ENCODE results near the gene ZNF460. TPM values are rescaled to one million over a fixed set of nuclear protein-coding genes. Genes with fewer than 3 reads are reported as not detected.
A peak's percentile ranks its signal among the peaks of the same experiment; 100 is the strongest.
"Not testable (repeated sequence)": the region's sequence is repeated elsewhere in the genome, so short reads cannot be mapped to it uniquely, and the experiment has no call there.

The ZNF460 gene
- total RNA-seq, 1 donor from 2014 or later, result 101 TPM

GRCh38 chr19:57276430-57276829 is 3.9 kb upstream of the ZNF460 start:
- Histone ChIP-seq H3K36me3 (ENCODE audit: control insufficient read depth in 3 of 3, insufficient read depth in 3 of 3, low read length in 3 of 3) (peaks cover 3 to 12% (median 9%) of the 10 kb centered on the region in 3 donors), H3K27ac (ENCODE audit: low read depth, low read length) (no peak overlapping the region), H3K4me3 (ENCODE audit: low read length in 3 of 3) (no peak overlapping the region), H3K9me3 (ENCODE audit: control insufficient read depth in 3 of 3, low read length in 3 of 3) (no peaks in the 10 kb centered on the region), H3K27me3 (ENCODE audit: control insufficient read depth in 3 of 3, insufficient read depth in 3 of 3, low read length in 3 of 3) (no peaks in the 10 kb centered on the region), H3K9ac (ENCODE audit: low read depth in 1 of 3, low read length in 3 of 3) (no peak overlapping the region), H3K4me1 (ENCODE audit: control insufficient read depth in 3 of 3, insufficient read depth in 3 of 3, low read length in 3 of 3) (peaks cover 4 to 12% (median 6%) of the 10 kb centered on the region in 3 donors)

GRCh38 chr19:57278481-57278880 is 1.8 kb upstream of the ZNF460 start:
- H3K9me3 ChIP-seq (ENCODE audit: control insufficient read depth in 3 of 3, low read length in 3 of 3); H3K4me3 ChIP-seq (ENCODE audit: low read length in 3 of 3); H3K9ac ChIP-seq (ENCODE audit: low read depth in 1 of 3, low read length in 3 of 3); H3K27me3 ChIP-seq (ENCODE audit: control insufficient read depth in 3 of 3, insufficient read depth in 3 of 3, low read length in 3 of 3); H3K27ac ChIP-seq (ENCODE audit: low read depth, low read length): not testable (repeated sequence)
- Histone ChIP-seq H3K4me1 (ENCODE audit: control insufficient read depth in 3 of 3, insufficient read depth in 3 of 3, low read length in 3 of 3) (peaks cover 19 to 30% (median 25%) of the 10 kb centered on the region in 3 donors), H3K36me3 (ENCODE audit: control insufficient read depth in 3 of 3, insufficient read depth in 3 of 3, low read length in 3 of 3) (peaks cover 3 to 14% (median 7%) of the 10 kb centered on the region in 3 donors)

DNA sequence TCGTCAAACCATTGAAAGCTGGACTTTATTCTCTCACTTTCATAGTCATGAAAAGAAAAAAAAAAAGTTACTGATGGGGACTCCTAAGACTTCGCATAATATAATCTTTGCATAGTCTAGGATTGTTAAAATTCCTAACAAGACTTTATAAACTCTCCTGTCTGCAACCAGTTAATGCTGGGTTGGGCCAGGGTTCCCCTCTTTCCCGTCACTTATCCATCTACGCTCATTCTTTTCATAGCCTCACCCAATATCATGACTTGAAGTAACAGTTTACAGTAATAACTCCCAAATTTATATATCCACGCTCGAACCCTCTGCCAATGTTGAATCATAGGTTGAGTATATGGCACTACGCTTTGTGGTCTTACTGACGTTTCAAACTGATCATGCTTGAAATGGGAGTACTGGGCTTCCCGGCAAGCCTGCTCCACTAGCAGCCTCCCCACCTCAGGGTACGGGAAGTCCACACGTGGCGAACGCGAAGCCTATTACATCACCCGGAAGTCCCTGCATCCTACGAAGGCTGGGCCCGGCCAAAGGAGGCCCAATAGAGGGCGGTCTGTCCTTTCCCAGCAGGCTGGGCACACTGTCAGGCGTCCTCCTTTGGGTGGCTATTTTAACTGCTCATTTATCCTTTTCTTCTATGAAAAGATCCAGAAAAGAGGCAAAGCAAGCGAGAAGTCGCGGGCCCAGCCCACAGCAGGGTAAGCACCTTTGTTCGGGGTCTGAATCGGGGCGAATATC is 694 bp upstream of the ZNF460 start:
- Histone ChIP-seq H3K4me1 (ENCODE audit: control insufficient read depth in 3 of 3, insufficient read depth in 3 of 3, low read length in 3 of 3) (peaks cover 27 to 38% (median 35%) of the 10 kb centered on the region in 3 donors), H3K27me3 (ENCODE audit: control insufficient read depth in 3 of 3, insufficient read depth in 3 of 3, low read length in 3 of 3) (no peaks in the 10 kb centered on the region), H3K9me3 (ENCODE audit: control insufficient read depth in 3 of 3, low read length in 3 of 3) (no peaks in the 10 kb centered on the region), H3K27ac (ENCODE audit: low read depth, low read length) (peak overlapping the region; percentile 96), H3K36me3 (ENCODE audit: control insufficient read depth in 3 of 3, insufficient read depth in 3 of 3, low read length in 3 of 3) (peaks cover 10 to 16% (median 13%) of the 10 kb centered on the region in 3 donors), H3K4me3 (ENCODE audit: low read length in 3 of 3) (peak overlapping the region; percentile 88 to 99 (median 97)), H3K9ac (ENCODE audit: low read depth in 1 of 3, low read length in 3 of 3) (peak overlapping the region; percentile 99 to 100 (median 100))

- Histone ChIP-seq H3K4me3 (ENCODE audit: low read length in 3 of 3) (peak overlapping the region; percentile 88 to 99 (median 97)), H3K27ac (ENCODE audit: low read depth, low read length) (peak overlapping the region; percentile 96), H3K9me3 (ENCODE audit: control insufficient read depth in 3 of 3, low read length in 3 of 3) (no peaks in the 10 kb centered on the region), H3K27me3 (ENCODE audit: control insufficient read depth in 3 of 3, insufficient read depth in 3 of 3, low read length in 3 of 3) (no peaks in the 10 kb centered on the region), H3K9ac (ENCODE audit: low read depth in 1 of 3, low read length in 3 of 3) (peak overlapping the region; percentile 99 to 100 (median 100)), H3K4me1 (ENCODE audit: control insufficient read depth in 3 of 3, insufficient read depth in 3 of 3, low read length in 3 of 3) (peaks cover 27 to 38% (median 35%) of the 10 kb centered on the region in 3 donors), H3K36me3 (ENCODE audit: control insufficient read depth in 3 of 3, insufficient read depth in 3 of 3, low read length in 3 of 3) (peaks cover 23 to 27% (median 27%) of the 10 kb centered on the region in 3 donors)
Observed at GRCh38 chr19:57280962-57281400, 696 bp downstream of the ZNF460 start.

DNA sequence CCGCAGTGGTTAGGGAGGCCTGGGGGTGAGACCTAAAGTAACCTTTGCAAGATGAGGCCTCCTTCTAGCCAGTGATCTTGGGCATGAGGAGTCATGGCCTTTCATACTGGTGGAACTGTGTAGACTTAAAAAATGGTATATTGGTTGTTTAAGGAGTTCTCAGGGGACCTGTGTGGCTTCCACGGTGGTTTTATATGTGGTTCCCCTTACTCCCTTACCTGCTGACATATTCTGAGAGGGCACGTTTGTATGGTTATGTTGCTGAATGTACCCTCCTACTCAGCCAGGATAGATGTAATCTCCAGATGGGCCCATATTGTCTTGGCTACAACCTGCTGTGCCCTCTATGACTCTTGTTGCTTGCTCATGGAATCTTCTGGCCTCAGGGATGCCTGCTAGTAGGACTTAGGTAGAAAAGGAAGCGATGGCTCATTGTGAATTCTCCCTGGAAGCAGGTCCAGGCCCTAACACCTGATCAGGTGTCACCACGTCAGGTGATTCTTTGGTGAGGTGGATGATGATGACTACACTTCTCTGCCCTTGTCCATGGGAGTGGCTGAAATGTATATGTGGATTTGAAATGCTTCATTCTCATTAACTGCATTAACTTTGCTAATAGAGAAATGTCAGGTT is 1.8 kb downstream of the ZNF460 start:
- peaks cover 27 to 38% (median 35%) of the 10 kb centered on the region in 3 donors for H3K4me1 ChIP-seq (ENCODE audit: control insufficient read depth in 3 of 3, insufficient read depth in 3 of 3, low read length in 3 of 3)
- peak overlapping the region in 1 of 3 donors; percentile 25 for H3K9ac ChIP-seq (ENCODE audit: low read depth in 1 of 3, low read length in 3 of 3)
- H3K36me3 ChIP-seq (ENCODE audit: control insufficient read depth in 3 of 3, insufficient read depth in 3 of 3, low read length in 3 of 3), result peaks cover 32 to 37% (median 33%) of the 10 kb centered on the region in 3 donors
- H3K9me3 ChIP-seq (ENCODE audit: control insufficient read depth in 3 of 3, low read length in 3 of 3), result no peaks in the 10 kb centered on the region
- no peaks in the 10 kb centered on the region for H3K27me3 ChIP-seq (ENCODE audit: control insufficient read depth in 3 of 3, insufficient read depth in 3 of 3, low read length in 3 of 3)
- no peak overlapping the region for H3K27ac ChIP-seq (ENCODE audit: low read depth, low read length)
- peak overlapping the region; percentile 10 to 44 (median 17) for H3K4me3 ChIP-seq (ENCODE audit: low read length in 3 of 3)

GRCh38 chr19:57288373-57288772 is 8.1 kb downstream of the ZNF460 start:
- Histone ChIP-seq H3K4me1 (ENCODE audit: control insufficient read depth in 3 of 3, insufficient read depth in 3 of 3, low read length in 3 of 3) (peaks cover 7 to 11% (median 9%) of the 10 kb centered on the region in 3 donors), H3K9ac (ENCODE audit: low read depth in 1 of 3, low read length in 3 of 3) (no peak overlapping the region), H3K27me3 (ENCODE audit: control insufficient read depth in 3 of 3, insufficient read depth in 3 of 3, low read length in 3 of 3) (no peaks in the 10 kb centered on the region), H3K4me3 (ENCODE audit: low read length in 3 of 3) (no peak overlapping the region), H3K27ac (ENCODE audit: low read depth, low read length) (no peak overlapping the region), H3K9me3 (ENCODE audit: control insufficient read depth in 3 of 3, low read length in 3 of 3) (peaks cover 0 to 5% (median 4%) of the 10 kb centered on the region in 3 donors), H3K36me3 (ENCODE audit: control insufficient read depth in 3 of 3, insufficient read depth in 3 of 3, low read length in 3 of 3) (peaks cover 62 to 80% (median 80%) of the 10 kb centered on the region in 3 donors)

- H3K9me3 ChIP-seq (ENCODE audit: control insufficient read depth in 3 of 3, low read length in 3 of 3), result peaks cover 0 to 7% (median 4%) of the 10 kb centered on the region in 3 donors
- no peaks in the 10 kb centered on the region for H3K4me1 ChIP-seq (ENCODE audit: control insufficient read depth in 3 of 3, insufficient read depth in 3 of 3, low read length in 3 of 3)
- no peak overlapping the region for H3K4me3 ChIP-seq (ENCODE audit: low read length in 3 of 3)
- H3K27ac ChIP-seq (ENCODE audit: low read depth, low read length), result no peak overlapping the region
- peaks cover 45 to 73% (median 66%) of the 10 kb centered on the region in 3 donors for H3K36me3 ChIP-seq (ENCODE audit: control insufficient read depth in 3 of 3, insufficient read depth in 3 of 3, low read length in 3 of 3)
- H3K27me3 ChIP-seq (ENCODE audit: control insufficient read depth in 3 of 3, insufficient read depth in 3 of 3, low read length in 3 of 3), result no peaks in the 10 kb centered on the region
- H3K9ac ChIP-seq (ENCODE audit: low read depth in 1 of 3, low read length in 3 of 3), result no peak overlapping the region
Observed at GRCh38 chr19:57290970-57291369, 10.7 kb downstream of the ZNF460 start.

- Histone ChIP-seq H3K36me3 (ENCODE audit: control insufficient read depth in 3 of 3, insufficient read depth in 3 of 3, low read length in 3 of 3) (peaks cover 38 to 59% (median 59%) of the 10 kb centered on the region in 3 donors), H3K27me3 (ENCODE audit: control insufficient read depth in 3 of 3, insufficient read depth in 3 of 3, low read length in 3 of 3) (no peaks in the 10 kb centered on the region), H3K27ac (ENCODE audit: low read depth, low read length) (no peak overlapping the region), H3K9me3 (ENCODE audit: control insufficient read depth in 3 of 3, low read length in 3 of 3) (peaks cover 0 to 7% (median 4%) of the 10 kb centered on the region in 3 donors), H3K9ac (ENCODE audit: low read depth in 1 of 3, low read length in 3 of 3) (no peak overlapping the region), H3K4me1 (ENCODE audit: control insufficient read depth in 3 of 3, insufficient read depth in 3 of 3, low read length in 3 of 3) (no peaks in the 10 kb centered on the region), H3K4me3 (ENCODE audit: low read length in 3 of 3) (no peak overlapping the region)
Observed at GRCh38 chr19:57292547-57292946, 12.3 kb downstream of the ZNF460 start.

DNA sequence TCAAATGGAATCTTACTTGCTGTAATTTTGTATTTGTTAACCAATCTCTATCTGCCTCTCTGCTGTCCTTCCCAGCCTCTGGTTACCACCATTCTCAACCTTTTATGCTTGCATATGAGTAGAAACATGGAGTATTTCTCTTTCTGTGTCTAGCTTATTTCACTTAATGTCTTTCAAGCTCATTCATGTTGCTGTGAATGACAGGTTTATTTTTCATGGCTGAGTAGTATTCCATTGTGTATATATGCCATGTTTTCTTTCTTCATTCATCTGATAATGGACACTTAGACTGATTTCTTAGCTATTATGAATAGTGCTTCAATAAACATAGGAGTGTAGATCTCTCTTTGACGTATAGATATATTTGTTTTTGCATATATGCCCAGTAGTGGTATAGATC is 13.4 kb downstream of the ZNF460 start:
- Histone ChIP-seq H3K4me1 (ENCODE audit: control insufficient read depth in 3 of 3, insufficient read depth in 3 of 3, low read length in 3 of 3) (no peaks in the 10 kb centered on the region), H3K27ac (ENCODE audit: low read depth, low read length) (no peak overlapping the region), H3K9ac (ENCODE audit: low read depth in 1 of 3, low read length in 3 of 3) (no peak overlapping the region), H3K4me3 (ENCODE audit: low read length in 3 of 3) (no peak overlapping the region), H3K9me3 (ENCODE audit: control insufficient read depth in 3 of 3, low read length in 3 of 3) (peaks cover 0 to 7% (median 4%) of the 10 kb centered on the region in 3 donors), H3K36me3 (ENCODE audit: control insufficient read depth in 3 of 3, insufficient read depth in 3 of 3, low read length in 3 of 3) (peaks cover 30 to 47% (median 47%) of the 10 kb centered on the region in 3 donors), H3K27me3 (ENCODE audit: control insufficient read depth in 3 of 3, insufficient read depth in 3 of 3, low read length in 3 of 3) (no peaks in the 10 kb centered on the region)

DNA sequence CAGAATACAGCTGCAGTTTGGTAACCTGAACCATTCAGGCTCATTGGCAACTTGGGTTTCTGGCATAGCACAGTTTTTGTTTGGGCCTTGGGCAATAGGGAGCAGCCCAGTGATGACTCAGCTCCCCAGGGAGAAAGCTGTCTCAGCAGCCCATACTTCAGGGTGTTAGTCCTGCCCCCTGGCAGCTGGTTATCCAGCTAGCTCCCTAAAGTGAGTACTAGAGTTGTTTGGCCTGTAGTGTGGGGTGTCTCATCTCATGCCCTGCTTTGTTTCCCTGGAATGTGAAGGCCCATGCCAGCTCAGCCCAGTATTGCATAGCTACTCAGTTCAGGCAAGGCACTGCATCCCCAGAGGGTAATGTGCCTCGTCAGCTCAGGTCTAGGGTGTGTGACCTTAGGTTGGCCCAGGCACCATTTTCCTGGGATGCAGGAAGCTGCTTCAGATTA is 21.8 kb downstream of the ZNF460 start:
- peaks cover 2 to 4% (median 3%) of the 10 kb centered on the region in 3 donors for H3K36me3 ChIP-seq (ENCODE audit: control insufficient read depth in 3 of 3, insufficient read depth in 3 of 3, low read length in 3 of 3)

More for the DNA sequence above, 21.8 kb downstream of the ZNF460 start:
- peak overlapping the region in 2 of 3 donors; percentile 17 to 25 for H3K9ac ChIP-seq (ENCODE audit: low read depth in 1 of 3, low read length in 3 of 3)
- H3K9me3 ChIP-seq (ENCODE audit: control insufficient read depth in 3 of 3, low read length in 3 of 3), result no peaks in the 10 kb centered on the region
- peaks cover 23 to 25% (median 24%) of the 10 kb centered on the region in 3 donors for H3K4me1 ChIP-seq (ENCODE audit: control insufficient read depth in 3 of 3, insufficient read depth in 3 of 3, low read length in 3 of 3)
- H3K4me3 ChIP-seq (ENCODE audit: low read length in 3 of 3), result peak overlapping the region; percentile 17 to 60 (median 41)
- H3K27ac ChIP-seq (ENCODE audit: low read depth, low read length), result peak overlapping the region; percentile 63
- H3K27me3 ChIP-seq (ENCODE audit: control insufficient read depth in 3 of 3, insufficient read depth in 3 of 3, low read length in 3 of 3), result no peaks in the 10 kb centered on the region

All from skeletal muscle tissue (tissue), 4 donors.